DMS79 (cell line): ENCODE results near the gene SAC3D1.

Experiments
- DNase-seq: peaks from one replicate; lab custom pipeline; 2025; lab: John Stamatoyannopoulos, UW

The SAC3D1 gene

GRCh38 chr11:65060913-65061408 is 20.0 kb downstream of the SAC3D1 start:
- no peak for DNase-seq

GRCh38 chr11:65063532-65063931 is 22.5 kb downstream of the SAC3D1 start:
- no peak for DNase-seq

GRCh38 chr11:65064847-65065240 is 23.8 kb downstream of the SAC3D1 start:
- no peak for DNase-seq

GRCh38 chr11:65065851-65066250 is 24.8 kb downstream of the SAC3D1 start:
- DNase-seq: no peak

GRCh38 chr11:65066315-65066714 is 25.3 kb downstream of the SAC3D1 start:
- DNase-seq: no peak

- peak; percentile 91 for DNase-seq
These were observed 25.8 kb downstream of the SAC3D1 start for GRCh38 chr11:65066805-65067291.

- no peak for DNase-seq
These were observed 26.4 kb downstream of the SAC3D1 start for GRCh38 chr11:65067446-65067845.

- no peak for DNase-seq
These were observed 28.2 kb downstream of the SAC3D1 start for GRCh38 chr11:65069217-65069616.

GRCh38 chr11:65071907-65072630 is 31.1 kb downstream of the SAC3D1 start:
- no peak for DNase-seq

- no peak for DNase-seq
These were observed 31.6 kb downstream of the SAC3D1 start for GRCh38 chr11:65072631-65072966.

GRCh38 chr11:65077451-65077850 is 36.4 kb downstream of the SAC3D1 start:
- DNase-seq: no peak

- no peak for DNase-seq
These were observed 37.1 kb downstream of the SAC3D1 start for GRCh38 chr11:65078151-65078550.

- no peak for DNase-seq
These were observed 37.9 kb downstream of the SAC3D1 start for GRCh38 chr11:65078786-65079342.

GRCh38 chr11:65083134-65083833 is 42.3 kb downstream of the SAC3D1 start:
- DNase-seq: no peak

- peak; percentile 79 for DNase-seq
These were observed 43.0 kb downstream of the SAC3D1 start, which contains the start of the genes CDCA5 and ZFPL1 for GRCh38 chr11:65083834-65084597. CDCA5 (minus strand) TSS chr11:65084040; CDS start chr11:65083978, 62 bp downstream. ZFPL1 (plus strand) TSS chr11:65084222; CDS start chr11:65084699, 477 bp downstream.

GRCh38 chr11:65084598-65085375 is 43.8 kb downstream of the SAC3D1 start:
- DNase-seq: no peak

- no peak for DNase-seq
These were observed 44.4 kb downstream of the SAC3D1 start for GRCh38 chr11:65085446-65085845.

- DNase-seq: no peak
These were observed 45.8 kb downstream of the SAC3D1 start for GRCh38 chr11:65086809-65087208.

- no peak for DNase-seq
These were observed 46.2 kb downstream of the SAC3D1 start for GRCh38 chr11:65087216-65087615.

- no peak for DNase-seq
These were observed 46.8 kb downstream of the SAC3D1 start for GRCh38 chr11:65087827-65088226.

GRCh38 chr11:65089621-65090020 is 48.6 kb downstream of the SAC3D1 start:
- no peak for DNase-seq
